NCI-H2196 (cell line): ENCODE data around the gene COL4A2.

ENCODE experiments used
- DNase-seq: peaks from one replicate; lab custom pipeline; 2025; ENCODE audit not compliant: unreplicated experiment; lab: John Stamatoyannopoulos, UW

COL4A2 gene

DNA sequence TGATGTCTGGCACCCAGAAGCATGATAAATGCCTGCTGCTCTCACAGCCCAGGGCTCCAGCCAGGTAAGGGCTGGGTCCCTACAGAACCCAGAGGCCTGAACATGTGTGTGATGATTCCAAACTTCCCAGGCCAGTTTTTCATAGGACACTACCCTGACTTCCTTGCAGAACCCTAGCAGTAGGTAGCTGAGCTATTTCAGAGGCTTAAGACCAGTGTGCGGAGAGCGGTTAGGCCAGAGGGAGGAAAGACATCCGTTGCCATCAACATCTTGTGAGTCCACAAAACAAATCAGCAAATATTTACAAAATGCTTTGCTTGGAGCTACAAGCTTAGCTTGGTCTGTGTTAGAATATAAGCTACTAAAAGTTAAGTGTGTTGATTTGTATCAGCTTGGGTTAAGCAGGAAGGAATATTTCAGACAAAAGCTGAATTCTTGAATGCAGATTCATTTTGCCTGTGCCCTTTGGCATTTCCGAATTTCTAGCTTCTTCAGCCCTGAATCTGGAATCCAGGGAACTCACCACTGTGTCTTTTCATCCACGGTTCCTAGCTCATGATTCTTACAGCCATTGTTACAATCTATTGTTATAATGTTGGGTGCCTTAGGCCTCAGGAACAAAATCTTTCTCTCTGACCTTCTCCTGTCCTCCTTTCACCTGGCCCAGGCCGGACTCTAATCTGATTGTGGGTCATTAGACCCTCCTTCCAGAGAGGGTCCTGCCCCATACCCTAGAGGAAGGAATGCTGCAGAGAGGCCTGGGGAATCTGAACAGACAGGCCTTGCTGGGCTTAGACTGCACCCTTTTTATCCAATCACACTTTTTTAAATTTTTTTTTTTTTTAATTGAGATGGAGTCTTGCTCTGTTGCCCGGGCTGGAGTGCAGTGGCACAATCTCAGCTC is 242.1 kb downstream of the COL4A2 start:
- DNase-seq = no peak

DNA sequence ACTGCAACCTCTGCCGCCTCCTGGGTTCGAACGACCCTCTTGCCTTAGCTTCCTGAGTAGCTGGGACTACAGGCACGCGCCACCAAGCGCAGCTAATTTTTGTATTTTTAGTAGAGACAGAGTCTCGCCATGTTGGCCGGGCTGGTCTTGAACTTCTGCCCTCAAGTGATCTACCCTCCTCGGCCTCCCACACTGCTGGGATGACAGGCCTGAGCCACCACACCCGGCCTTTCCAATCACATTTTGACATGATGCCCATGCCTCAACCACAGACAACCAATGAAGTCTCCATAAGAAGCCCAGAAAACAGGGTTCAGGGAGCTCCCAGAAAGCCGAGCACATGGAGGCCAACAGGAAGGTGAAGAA is 242.7 kb downstream of the COL4A2 start:
- no peak for DNase-seq

DNA sequence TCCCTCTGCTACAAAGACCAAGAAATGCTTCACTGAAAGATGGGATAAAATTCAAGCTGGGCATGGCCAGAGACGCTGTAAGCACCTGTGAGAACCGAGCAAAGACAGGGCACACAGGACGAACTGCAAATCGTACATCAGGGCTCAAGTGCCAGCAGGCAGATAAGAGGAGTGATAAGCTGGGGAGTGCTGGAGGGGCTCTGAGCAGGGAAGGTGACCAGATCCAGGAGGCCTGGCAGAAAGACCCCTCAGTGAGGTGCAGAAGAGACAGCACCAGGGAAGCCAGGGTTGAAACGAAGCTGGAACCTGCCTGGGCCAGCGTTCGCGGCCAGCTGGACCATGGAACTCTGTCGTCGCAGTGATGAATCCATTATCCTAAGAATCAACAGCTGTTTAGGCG is 244.2 kb downstream of the COL4A2 start:
- no peak for DNase-seq

DNA sequence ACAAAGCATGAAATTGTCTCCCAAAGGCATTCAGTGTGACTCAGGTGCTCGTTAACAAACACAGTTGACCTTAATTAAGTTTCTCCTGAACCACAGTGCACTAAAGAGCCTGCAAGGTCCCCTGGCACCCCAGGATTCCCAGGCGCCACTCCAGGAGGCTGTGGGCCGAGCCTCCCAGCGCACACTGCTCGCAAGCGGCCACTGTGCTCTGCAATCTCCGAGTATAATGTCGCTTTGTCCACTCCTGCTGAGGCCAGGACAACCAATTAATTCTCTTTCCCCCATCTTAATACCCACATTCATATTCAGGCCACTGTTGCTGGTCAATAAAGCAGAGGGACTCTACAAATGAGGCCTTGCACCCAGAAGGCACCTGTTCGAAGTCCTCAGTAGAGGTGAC is 245.7 kb downstream of the COL4A2 start:
- no peak for DNase-seq

DNA sequence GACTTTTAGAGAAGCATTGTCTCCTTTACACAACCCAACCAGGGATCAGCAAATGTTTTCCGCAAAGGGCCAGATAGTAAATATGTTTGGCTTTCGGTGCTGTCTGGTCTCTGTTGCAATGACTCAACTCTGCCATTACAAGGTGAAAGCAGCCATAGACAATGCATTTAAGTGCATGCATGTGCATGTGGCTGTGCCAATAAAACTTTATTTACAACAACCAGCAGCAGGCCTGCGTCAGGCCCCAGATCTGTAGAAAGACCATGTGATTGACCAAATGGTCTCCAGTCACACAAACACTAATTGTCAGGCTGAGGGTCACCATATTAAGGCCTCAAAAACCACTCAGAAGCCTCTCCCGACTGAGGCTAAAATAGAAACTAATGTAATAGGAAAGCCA is 246.3 kb downstream of the COL4A2 start:
- DNase-seq = no peak

DNA sequence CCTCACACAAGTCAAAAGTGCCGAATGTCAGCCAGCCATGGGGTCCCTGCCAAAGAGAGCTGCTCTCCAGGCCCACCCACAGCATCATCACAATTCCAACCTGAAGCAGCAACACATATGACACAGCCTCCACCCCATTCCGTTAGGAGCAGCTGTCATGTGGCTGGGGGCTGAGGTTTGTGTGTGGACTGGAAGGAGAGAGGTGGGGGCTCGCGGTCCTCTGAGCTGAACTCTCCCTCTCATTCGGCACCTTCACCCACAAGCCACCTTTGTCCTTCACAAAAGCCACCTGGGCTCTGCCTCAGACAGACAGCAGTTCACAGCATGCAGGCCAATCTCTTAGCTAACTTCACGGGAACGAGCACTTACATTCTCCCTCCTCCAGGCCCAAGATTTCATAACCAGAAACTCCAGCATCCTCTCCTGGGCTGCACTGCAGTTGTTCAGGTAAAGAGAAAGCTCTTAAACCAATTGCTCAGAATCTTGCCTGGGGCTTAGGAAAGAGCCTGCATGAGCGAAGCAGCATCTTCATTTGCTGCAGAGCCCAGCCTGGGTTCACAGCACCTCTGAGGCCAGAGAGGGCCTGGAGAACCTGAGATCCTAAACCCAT is 247.2 kb downstream of the COL4A2 start:
- no peak for DNase-seq

DNA sequence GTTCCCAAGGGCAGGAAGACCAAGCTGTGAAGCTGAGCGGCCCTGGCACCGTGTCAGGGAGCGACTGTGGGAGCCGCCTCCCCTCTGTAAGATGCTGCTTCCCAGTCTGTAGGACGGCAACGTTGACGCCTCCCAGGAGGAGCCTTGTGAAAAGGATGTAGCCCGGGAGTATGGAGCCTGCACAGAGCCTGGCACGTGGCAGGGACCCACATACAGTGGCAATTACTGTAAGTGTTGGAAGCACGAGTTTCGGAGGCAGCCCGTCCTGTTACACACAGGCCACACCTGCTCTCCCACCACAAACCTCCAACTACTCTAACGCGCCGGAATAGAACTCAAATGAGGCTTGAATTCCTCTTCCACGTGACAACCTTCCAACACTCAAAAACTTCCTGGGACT is 247.9 kb downstream of the COL4A2 start:
- DNase-seq = no peak

DNA sequence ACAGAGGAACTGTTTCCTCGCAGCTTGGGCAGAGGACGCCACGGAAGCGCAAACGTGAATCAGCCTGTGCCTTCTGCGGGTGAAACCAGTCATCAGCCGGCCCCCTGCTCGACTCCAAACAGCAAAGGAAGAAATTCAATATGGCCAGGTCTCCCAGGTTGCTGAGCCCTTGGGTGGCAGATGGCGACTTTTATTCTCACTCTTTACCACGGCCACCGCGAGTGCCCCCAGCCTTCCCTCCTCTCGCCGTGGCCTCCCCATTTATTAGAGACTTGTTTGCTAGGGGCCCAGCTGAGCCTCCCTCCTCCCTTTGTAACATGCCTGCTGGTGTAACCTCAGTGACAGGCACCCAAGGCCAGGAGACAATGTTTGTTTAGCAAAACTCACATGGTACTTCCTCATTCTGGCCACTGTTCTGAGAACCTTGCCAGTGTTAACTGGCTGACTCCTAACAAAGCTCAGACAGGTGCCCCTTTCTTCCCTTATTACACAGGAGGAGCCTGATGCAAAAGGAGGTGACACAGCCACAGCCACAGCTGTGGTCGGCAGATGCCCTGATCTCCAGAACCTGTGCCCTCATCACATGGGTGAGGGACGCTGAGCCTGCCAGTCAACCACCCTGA is 248.6 kb downstream of the COL4A2 start:
- DNase-seq = peak; percentile 58

DNA sequence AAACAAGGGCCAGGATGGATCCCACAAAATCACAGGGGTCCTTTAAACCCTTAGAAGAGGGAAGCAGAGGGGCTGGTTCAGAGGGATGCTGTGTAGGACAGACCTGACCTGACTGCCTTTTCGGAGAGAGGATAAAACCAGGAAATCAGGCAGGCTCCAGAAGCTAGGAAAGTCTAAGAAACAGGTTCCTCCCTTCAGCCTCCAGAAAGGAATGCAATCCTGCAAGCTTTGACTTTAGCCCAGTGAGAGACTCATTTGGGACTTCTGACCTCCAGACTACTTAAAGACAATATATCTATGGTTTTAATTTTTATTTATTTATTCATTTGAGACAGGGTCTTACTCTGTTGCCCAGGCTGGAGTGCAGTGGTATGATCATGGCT is 249.1 kb downstream of the COL4A2 start:
- no peak for DNase-seq

DNA sequence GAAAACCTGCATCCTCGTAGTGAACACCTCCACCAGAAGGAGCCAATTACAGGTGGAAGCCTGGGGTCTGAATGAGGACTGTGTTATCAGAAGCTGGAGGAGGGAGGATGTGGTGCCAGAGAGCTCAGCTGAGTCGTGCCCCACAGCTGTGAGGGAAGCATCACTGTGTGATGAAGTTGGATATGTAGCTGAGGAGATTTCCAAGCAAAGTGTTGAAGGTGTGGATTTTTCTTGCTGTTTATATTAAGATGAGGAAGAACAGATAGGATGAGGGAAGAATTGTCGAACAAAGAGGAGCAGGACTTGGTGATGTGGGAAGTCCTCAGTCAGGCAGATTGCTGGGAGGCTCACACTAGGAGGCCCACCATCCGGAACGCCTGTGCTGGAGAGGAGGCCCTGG is 250.0 kb downstream of the COL4A2 start:
- DNase-seq = no peak

DNA sequence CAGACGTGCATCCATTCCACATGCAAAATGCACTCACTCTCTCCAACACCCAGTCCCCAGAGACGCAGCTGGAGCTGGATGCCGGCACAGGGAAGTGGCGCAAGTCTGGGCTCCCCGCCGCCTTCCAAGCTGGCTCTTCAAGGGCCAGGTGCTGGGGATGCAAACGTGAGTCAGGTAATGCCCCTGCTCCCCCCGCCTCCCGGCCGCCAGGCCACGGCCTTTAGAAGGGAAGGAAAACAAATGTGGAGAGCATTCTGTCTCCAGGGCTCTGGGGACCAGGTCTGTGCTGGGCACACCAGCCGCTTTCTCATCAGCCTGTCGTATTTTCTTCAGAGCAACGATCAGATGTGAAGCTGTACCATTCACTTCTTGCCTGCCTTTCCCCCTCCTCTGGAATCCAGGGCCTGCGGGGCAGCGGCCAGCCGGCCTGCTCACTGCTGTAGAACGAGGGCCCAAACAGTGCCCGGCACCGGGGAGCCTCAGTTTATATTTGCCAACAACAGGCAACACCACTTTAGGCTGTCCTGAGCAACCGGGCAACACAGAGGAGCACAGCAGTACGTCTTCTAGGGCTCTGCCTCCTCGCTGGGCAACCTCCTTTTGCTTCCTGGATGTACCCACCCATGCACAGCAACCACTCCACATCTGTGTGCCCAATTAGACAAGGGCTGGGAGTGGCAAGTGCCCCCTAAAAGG is 250.7 kb downstream of the COL4A2 start:
- peak; percentile 14 for DNase-seq

DNA sequence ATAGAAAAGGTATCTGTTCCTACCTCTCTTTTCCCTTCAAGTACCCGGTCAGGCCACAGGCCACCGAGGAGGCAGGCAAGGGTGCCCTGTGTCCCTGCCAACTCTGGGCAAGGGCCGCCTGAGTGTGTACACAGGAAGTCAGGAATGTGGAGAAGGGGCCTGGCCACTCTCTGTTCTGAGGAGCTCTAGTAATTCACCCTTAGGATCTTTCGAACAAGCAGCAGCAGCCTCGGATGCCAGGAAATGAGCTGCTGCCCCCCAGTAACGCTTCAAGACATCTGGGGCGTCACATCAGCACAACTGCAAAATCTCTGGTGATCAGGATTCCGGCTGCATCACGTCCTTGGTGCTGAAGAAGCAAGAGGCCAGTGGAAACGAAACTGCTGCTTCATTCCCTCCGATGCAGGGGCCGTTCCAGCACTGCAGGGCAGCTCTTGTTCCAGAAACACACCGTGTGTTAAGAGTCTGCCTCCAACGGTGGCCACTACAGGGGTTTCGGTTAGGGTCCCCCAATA is 252.4 kb downstream of the COL4A2 start:
- DNase-seq = peak; percentile 4

DNA sequence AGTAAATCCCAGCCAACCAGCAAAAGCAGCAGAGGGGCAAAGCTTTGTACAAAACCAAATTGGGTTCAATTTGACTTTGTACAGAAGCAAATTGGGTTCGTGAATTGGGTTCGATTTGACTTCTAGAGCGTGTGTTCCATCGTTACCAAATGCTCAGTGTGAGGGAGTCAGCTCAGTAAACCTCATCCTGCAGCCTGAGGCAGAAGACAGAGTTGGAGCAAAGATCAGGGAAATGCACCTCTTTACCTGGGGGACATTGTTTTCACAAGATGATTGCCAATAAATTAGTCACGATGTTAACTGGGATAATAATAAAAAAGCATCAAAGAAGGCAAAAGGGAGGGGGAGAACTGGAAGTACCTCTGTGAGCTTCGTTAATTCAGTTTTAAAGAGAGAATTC is 252.9 kb downstream of the COL4A2 start:
- no peak for DNase-seq

DNA sequence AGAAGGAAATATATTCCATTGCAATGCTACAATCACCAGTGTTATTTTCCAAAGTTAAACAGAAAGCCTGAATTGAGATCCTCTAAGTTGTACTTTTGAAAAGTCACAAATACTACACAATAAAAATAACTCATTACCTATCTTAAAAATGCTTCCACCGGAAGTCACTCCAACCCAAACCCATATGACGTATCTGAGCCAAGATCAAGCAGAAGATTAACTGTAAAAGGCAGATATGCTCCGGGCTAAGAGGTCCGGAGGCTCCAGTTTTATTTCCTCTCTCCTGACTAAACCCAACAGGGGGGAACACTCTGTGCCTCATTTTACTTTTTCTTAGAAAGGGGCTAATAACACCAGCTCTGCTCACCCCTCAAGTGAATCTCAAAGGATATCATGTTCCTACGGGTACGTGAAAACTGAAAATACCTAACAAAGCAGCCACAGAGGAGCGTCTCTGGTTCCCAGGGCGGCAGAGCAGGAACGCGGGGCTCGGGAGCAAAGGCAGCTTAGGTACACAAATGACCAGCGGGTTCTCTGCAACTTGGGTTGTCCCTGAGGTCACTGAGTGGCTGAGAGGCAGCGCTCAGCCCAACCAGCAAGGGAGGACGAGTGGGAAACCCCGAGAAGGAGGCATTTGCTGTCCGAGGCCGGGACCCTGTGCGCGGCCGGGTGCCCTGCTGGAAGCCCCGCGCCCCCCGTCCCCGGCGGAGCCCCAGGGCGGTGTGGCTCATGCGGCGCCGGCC is 253.7 kb downstream of the COL4A2 start:
- no peak for DNase-seq

DNA sequence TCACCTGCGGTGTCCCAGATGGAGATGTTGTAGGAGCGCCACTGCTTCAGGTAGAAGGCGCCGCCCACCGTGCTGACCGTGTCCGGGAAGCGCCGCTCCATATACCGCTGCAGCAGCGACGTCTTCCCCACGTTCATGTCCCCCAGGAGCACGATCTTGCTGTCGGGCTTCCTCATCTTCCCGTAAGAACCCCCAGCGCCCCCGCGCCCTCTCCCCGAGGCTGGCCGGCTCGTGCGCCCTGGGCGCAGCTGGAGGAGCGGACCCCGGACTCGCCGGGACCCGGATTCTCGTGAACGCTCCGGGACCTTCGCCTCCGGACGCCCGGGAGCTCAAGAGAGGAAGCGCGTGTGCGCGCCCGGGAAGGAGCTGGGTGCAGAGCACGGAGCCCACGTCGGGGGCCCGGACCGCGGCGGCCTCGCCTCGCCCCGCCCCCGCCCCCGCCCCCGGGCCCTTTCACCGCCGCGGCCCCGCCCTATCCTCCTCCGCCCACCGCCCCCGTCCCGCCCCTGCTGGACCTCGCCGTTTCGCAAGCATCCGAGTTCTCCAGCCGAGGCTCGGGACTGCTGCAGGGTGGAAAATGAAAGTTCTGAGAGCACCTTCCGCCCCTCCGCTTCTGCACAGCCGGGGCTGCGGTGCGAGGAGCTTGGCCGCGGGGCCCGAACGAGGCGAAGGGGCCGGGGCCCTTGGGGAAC is 254.4 kb downstream of the COL4A2 start, which contains the start of gene RAB20:
Gene RAB20 (minus strand): TSS at position 379 of the 692 bp plus-strand sequence. CDS start 203 bp downstream, at position 176.
- peak; percentile 44 for DNase-seq

DNA sequence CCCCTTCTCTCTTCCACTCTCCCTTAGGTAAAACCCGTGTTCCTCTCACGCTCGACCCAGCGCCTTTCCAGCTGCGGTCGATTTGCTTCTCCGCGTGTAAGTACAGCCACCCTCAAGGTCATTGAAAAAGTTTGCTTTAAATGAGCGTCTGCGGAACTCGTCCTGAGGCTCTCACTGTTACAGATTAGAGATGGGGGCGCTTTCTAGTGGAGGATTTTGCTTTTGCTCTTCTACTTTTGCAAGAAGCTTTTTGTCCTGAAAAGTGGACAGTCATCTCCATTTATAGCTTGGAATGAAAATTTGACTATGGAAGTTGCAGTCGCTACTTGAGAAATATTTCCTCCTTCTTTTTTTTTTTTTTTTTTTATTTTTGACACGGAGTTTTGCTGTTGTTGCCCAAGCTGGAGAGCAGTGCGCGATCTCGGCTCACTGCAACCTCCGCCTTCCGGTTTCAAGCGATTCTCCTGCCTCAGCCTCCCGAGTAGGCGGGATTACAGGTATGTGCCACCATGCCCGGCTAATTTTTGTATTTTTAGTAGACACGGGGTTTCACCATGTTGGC is 255.0 kb downstream of the COL4A2 start:
- no peak for DNase-seq
